Psoas muscle (tissue), 8 donors: ENCODE results near the gene ECE2. TPM values are rescaled to one million over a fixed set of nuclear protein-coding genes. Genes with fewer than 3 reads are reported as not detected.

Source experiments
- ATAC-seq, 4 donors: fragments of 200-7000 bp; cut with Tn5 transposase; one replicate each; pipeline ENCODE4 v1.9.1; 2020; ENCODE audit warnings: moderate library complexity in 3 of 4, mild to moderate bottlenecking in 2 of 4
- DNase-seq, 2 donors: peaks; one replicate each; pipeline ENCODE4 v3.0.0-alpha.2; 2020
- H3K27ac ChIP-seq: fragments of 200-600 bp; one replicate; pipeline ENCODE4 v1.8.0; 2022
- H3K27me3 ChIP-seq, 3 donors: fragments of 200-600 bp in 1 of 3; one replicate each; pipeline versions ENCODE4 v1.6.1 to v1.8.0; 2013 to 2022; ENCODE audit warnings: low read length in 2 of 3, mild to moderate bottlenecking in 2 of 3, moderate library complexity in 1 of 3; ENCODE audit not compliant: insufficient read depth in 3 of 3
- H3K36me3 ChIP-seq, 2 donors: fragments of 200-600 bp in 1 of 2; one replicate each; pipeline versions ENCODE4 v1.6.1 to v1.8.0; 2013 to 2022; ENCODE audit warnings: low read depth in 1 of 2, mild to moderate bottlenecking in 1 of 2, moderate library complexity in 1 of 2; ENCODE audit not compliant: insufficient read depth in 1 of 2
- H3K4me1 ChIP-seq: fragments of 200-600 bp; one replicate; pipeline ENCODE4 v1.8.0; 2022
- H3K4me3 ChIP-seq: fragments of 200-600 bp; one replicate; pipeline ENCODE4 v1.8.0; 2022; ENCODE audit warnings: mild to moderate bottlenecking
- H3K9me3 ChIP-seq: fragments of 200-600 bp; one replicate; pipeline ENCODE4 v1.8.0; 2022
- CTCF ChIP-seq: fragments of 200-600 bp; IDR thresholded peaks from one replicate; pipeline ENCODE4 v1.8.0; 2022; ENCODE audit warnings: antibody characterized with exemption
- WGBS, 3 donors: extraction: QIAGEN DNeasy Blood & Tissue Kit; methylation state at CpG; one replicate each; pipeline versions ENCODE4 v1.1.6 to v1.1.7; 2013; 5-methylcytosine and 5-hydroxymethylcytosine counted together
- intact Hi-C, 2 donors: fragments of 100-400 bp; cut with DNase I; formaldehyde crosslinking; loops; one replicate each; pipeline versions ENCODE4 v1.11.0 to v1.14.2; 2022
- polyA plus RNA-seq, 3 donors: library from polyadenylated mRNA; stranded (reverse); fragments of 200-250 nt; gene quantifications; one replicate each; pipeline ENCODE4 v1.2.3, GENCODE V29; 2013
- total RNA-seq, 4 donors: library from RNA; stranded (reverse); fragmentation: NEBNext Ultra II Directional in 2 of 4; extraction: Animal tissue kit (Norgen Biotek cat#: 25700) in 2 of 4; gene quantifications; one replicate each; pipeline versions ENCODE4 v1.2.1 to v1.2.4, GENCODE V29; 2021 to 2023
- donor health status: healthy with polysubstance abuse.
- donor health status: DM: no; HTN: no; CAD: no; lungs with moderate emphysema.
- donor health status: Bipolar disorder and iron deficiency.
- donor health status: healthy.
- donor health status: DM: yes; HTN: yes; CAD: no.
- donor health status: DM: no; HTN: no; CAD: no.
- donor health status: DM: no; HTN: no; CAD: no.
- donor health status: DM: yes; HTN: yes; CAD: no.

Gene ECE2
- total and polyA plus RNA-seq, 7 donors = not detected

- Histone ChIP-seq H3K9me3 (no peaks in the 10 kb centered on the region), H3K27me3 (peaks cover 0 to 16% (median 8%) of the 10 kb centered on the region in 3 donors), H3K36me3 (no peaks in the 10 kb centered on the region), H3K4me1 (no peaks in the 10 kb centered on the region), H3K27ac (no peak overlapping the region), H3K4me3 (no peak overlapping the region)
- DNase-seq = no peak
- intact Hi-C loops = no loop called here
- WGBS, 3 donors = 70 to 89% (median 75%) methylated on average over 3 of the region's 3 CpGs
- ATAC-seq = no peak
- no peak for TF ChIP-seq CTCF
These were observed 39.2 kb upstream of the ECE2 start for GRCh38 chr3:184236636-184237035.

GRCh38 chr3:184237211-184237610 is 38.6 kb upstream of the ECE2 start:
- peaks cover 1 to 4% of the 10 kb centered on the region in 2 donors for H3K36me3 ChIP-seq
- no peak overlapping the region for H3K4me3 ChIP-seq
- H3K27ac ChIP-seq = no peak overlapping the region
- ATAC-seq (no peak), DNase-seq (no peak)
- 58 to 81% (median 69%) methylated on average over 5 to 7 of the region's 7 CpGs for whole genome bisulfite sequencing, 3 donors
- H3K4me1 ChIP-seq = no peaks in the 10 kb centered on the region
- peaks cover 0 to 10% (median 8%) of the 10 kb centered on the region in 3 donors for H3K27me3 ChIP-seq
- no peak for TF ChIP-seq CTCF
- intact Hi-C loops = no loop called here
- H3K9me3 ChIP-seq = no peaks in the 10 kb centered on the region

GRCh38 chr3:184237807-184238206 is 38.0 kb upstream of the ECE2 start:
- H3K27ac ChIP-seq = no peak overlapping the region
- H3K4me3 ChIP-seq = no peak overlapping the region
- no peaks in the 10 kb centered on the region for H3K4me1 ChIP-seq
- no peak for TF ChIP-seq CTCF
- no peak for DNase-seq
- H3K9me3 ChIP-seq = no peaks in the 10 kb centered on the region
- intact Hi-C loops = no loop called here
- no peak for ATAC-seq
- 19 to 27% (median 25%) methylated on average over 1 of the region's 1 CpG for WGBS, 3 donors
- H3K36me3 ChIP-seq = peaks cover 4 to 10% of the 10 kb centered on the region in 2 donors
- H3K27me3 ChIP-seq = peaks cover 0 to 8% (median 3%) of the 10 kb centered on the region in 3 donors

- peaks cover 4 to 15% of the 10 kb centered on the region in 2 donors for H3K36me3 ChIP-seq
- DNase-seq (no peak), ATAC-seq (no peak)
- 58 to 68% (median 61%) methylated on average over 13 of the region's 13 CpGs for WGBS, 3 donors
- no peak overlapping the region for H3K27ac ChIP-seq
- intact Hi-C loops = no loop called here
- no peaks in the 10 kb centered on the region for H3K9me3 ChIP-seq
- no peak overlapping the region for H3K4me3 ChIP-seq
- peaks cover 0 to 4% (median 3%) of the 10 kb centered on the region in 3 donors for H3K27me3 ChIP-seq
- no peaks in the 10 kb centered on the region for H3K4me1 ChIP-seq
- no peak for TF ChIP-seq CTCF
These were observed 37.5 kb upstream of the ECE2 start for GRCh38 chr3:184238246-184238818.

- 88 to 95% (median 95%) methylated on average over 8 of the region's 8 CpGs for WGBS, 3 donors
- ATAC-seq = no peak
- Histone ChIP-seq H3K36me3 (peaks cover 8 to 24% of the 10 kb centered on the region in 2 donors), H3K27me3 (peaks cover 0 to 3% (median 0%) of the 10 kb centered on the region in 3 donors), H3K27ac (no peak overlapping the region), H3K9me3 (no peaks in the 10 kb centered on the region), H3K4me3 (no peak overlapping the region), H3K4me1 (no peaks in the 10 kb centered on the region)
- no peak for TF ChIP-seq CTCF
- DNase-seq = no peak
- intact Hi-C loops = no loop called here
These were observed 36.6 kb upstream of the ECE2 start for GRCh38 chr3:184239221-184239620.
